ENCODE data around the gene FLNA.

GRCh38 chrX:154370300-154371016 lies 4.0 kb downstream of the FLNA start:
- TF ChIP-seq RNF2 (IDR thresholded peaks at IDR 0.05; ENCODE audit: borderline replicate concordance, low read depth) (no peak), EP300 (IDR thresholded peaks at IDR 0.05) (no peak), TP53 (CRISPR knock-in tag; IDR thresholded peaks at IDR 0.05) (no peak), RFX5 (IDR thresholded peaks at IDR 0.05) (no peak), POLR2A (IDR thresholded peaks at IDR 0.05; ENCODE audit: low read length) (no peak), CHD2 (IDR thresholded peaks at IDR 0.05; ENCODE audit: low read length, partially characterized antibody) (no peak), RAD21 (conservative IDR thresholded peaks at IDR 0.05 in 1 of 2, IDR thresholded peaks at IDR 0.05 in 1 of 2) (no peak), MAZ (IDR thresholded peaks at IDR 0.05; ENCODE audit: borderline replicate concordance, low read depth, low read length) (no peak), EHMT2 (IDR thresholded peaks at IDR 0.05; ENCODE audit: low read depth) (no peak), USF2 (IDR thresholded peaks at IDR 0.05) (no peak), ESRRA (IDR thresholded peaks at IDR 0.05; ENCODE audit: borderline replicate concordance, low read length) (no peak), REST (IDR thresholded peaks at IDR 0.05) (no peak)
- TF ChIP-seq, protein P1, sequence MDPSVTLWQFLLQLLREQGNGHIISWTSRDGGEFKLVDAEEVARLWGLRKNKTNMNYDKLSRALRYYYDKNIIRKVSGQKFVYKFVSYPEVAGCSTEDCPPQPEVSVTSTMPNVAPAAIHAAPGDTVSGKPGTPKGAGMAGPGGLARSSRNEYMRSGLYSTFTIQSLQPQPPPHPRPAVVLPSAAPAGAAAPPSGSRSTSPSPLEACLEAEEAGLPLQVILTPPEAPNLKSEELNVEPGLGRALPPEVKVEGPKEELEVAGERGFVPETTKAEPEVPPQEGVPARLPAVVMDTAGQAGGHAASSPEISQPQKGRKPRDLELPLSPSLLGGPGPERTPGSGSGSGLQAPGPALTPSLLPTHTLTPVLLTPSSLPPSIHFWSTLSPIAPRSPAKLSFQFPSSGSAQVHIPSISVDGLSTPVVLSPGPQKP (IDR thresholded peaks at IDR 0.05; ENCODE audit: low read depth, low read length): no peak
- TF ChIP-seq, protein P2, sequence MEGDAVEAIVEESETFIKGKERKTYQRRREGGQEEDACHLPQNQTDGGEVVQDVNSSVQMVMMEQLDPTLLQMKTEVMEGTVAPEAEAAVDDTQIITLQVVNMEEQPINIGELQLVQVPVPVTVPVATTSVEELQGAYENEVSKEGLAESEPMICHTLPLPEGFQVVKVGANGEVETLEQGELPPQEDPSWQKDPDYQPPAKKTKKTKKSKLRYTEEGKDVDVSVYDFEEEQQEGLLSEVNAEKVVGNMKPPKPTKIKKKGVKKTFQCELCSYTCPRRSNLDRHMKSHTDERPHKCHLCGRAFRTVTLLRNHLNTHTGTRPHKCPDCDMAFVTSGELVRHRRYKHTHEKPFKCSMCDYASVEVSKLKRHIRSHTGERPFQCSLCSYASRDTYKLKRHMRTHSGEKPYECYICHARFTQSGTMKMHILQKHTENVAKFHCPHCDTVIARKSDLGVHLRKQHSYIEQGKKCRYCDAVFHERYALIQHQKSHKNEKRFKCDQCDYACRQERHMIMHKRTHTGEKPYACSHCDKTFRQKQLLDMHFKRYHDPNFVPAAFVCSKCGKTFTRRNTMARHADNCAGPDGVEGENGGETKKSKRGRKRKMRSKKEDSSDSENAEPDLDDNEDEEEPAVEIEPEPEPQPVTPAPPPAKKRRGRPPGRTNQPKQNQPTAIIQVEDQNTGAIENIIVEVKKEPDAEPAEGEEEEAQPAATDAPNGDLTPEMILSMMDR (IDR thresholded peaks at IDR 0.05): no peak

All from A549 (cell line).